Cardiac muscle cell (in vitro differentiated cells and primary cell): ENCODE data around the gene GRK3. TPM values are rescaled to one million over a fixed set of nuclear protein-coding genes. Genes with fewer than 3 reads are reported as not detected.

Source experiments
- DNase-seq, 2 donors: peaks; one replicate each; pipeline versions ENCODE4 v3.0.0 to v3.0.0-alpha.2; 2010 to 2017; ENCODE audit warnings: low read depth in 1 of 2, low spot score in 1 of 2
- H3K27ac ChIP-seq: fragments of 200-600 bp; sonication (generic); 2 replicates; pipeline ENCODE4 v1.5.1; 2016
- H3K27me3 ChIP-seq: fragments of 200-600 bp; sonication (generic); 2 replicates; pipeline ENCODE4 v1.6.0; 2016; ENCODE audit warnings: control low read depth
- H3K36me3 ChIP-seq: fragments of 200-600 bp; sonication (generic); 2 replicates; pipeline ENCODE4 v1.5.1; 2016; ENCODE audit warnings: control low read depth
- H3K4me1 ChIP-seq: fragments of 200-600 bp; sonication (generic); 2 replicates; pipeline ENCODE4 v1.8.1; 2017; ENCODE audit warnings: low read depth, mild to moderate bottlenecking, mixed run types
- H3K4me3 ChIP-seq: fragments of 200-600 bp; sonication (generic); 2 replicates; pipeline ENCODE4 v1.5.1; 2016; ENCODE audit warnings: mild to moderate bottlenecking
- H3K9me3 ChIP-seq: fragments of 200-600 bp; sonication (generic); 2 replicates; pipeline ENCODE4 v1.5.1; 2017; ENCODE audit warnings: low read depth, mild to moderate bottlenecking, control low read depth
- CTCF ChIP-seq: IDR thresholded peaks from 2 replicates; pipeline ENCODE4 v1.5.1; 2012; ENCODE audit warnings: low read depth, mild to moderate bottlenecking, low read length
- polyA plus RNA-seq: library from polyadenylated mRNA; unstranded; fragments of >200 nt; fragmentation: Nextera tagmentation; extraction: Ambion mirVana; gene quantifications from 2 replicates; pipeline ENCODE4 v1.2.1, GENCODE V29; 2016
- total RNA-seq: library from RNA; depleted of rRNA; stranded (reverse); fragments of >200 nt; gene quantifications from 2 replicates; pipeline ENCODE4 v1.2.3, GENCODE V29; 2016

Gene GRK3
- total and polyA plus RNA-seq, 2 experiments from 2014 or later = 5.7 to 10.5 TPM

- Histone ChIP-seq H3K4me1 (peaks cover 9% of the 10 kb centered on the region), H3K9me3 (no peaks in the 10 kb centered on the region)
These were observed 130.7 kb downstream of the GRK3 start for GRCh38 chr22:25695146-25695545.

GRCh38 chr22:25696763-25697162 is 132.3 kb downstream of the GRK3 start:
- Histone ChIP-seq H3K27ac (no peak overlapping the region), H3K27me3 (no peaks in the 10 kb centered on the region), H3K4me1 (peaks cover 25% of the 10 kb centered on the region), H3K9me3 (no peaks in the 10 kb centered on the region), H3K36me3 (peaks cover 3% of the 10 kb centered on the region), H3K4me3 (no peak overlapping the region)
- TF ChIP-seq CTCF = no peak
- no peak for DNase-seq

More at GRCh38 chr22:25695146-25695545, 130.7 kb downstream of the GRK3 start:
- Histone ChIP-seq H3K27me3 (no peaks in the 10 kb centered on the region), H3K27ac (no peak overlapping the region), H3K36me3 (peaks cover 3% of the 10 kb centered on the region), H3K4me3 (no peak overlapping the region)
- no peak for TF ChIP-seq CTCF
- no peak for DNase-seq

GRCh38 chr22:25697181-25697664 is 132.7 kb downstream of the GRK3 start:
- Histone ChIP-seq H3K9me3 (no peaks in the 10 kb centered on the region), H3K27ac (no peak overlapping the region), H3K36me3 (peaks cover 3% of the 10 kb centered on the region), H3K4me3 (no peak overlapping the region), H3K27me3 (no peaks in the 10 kb centered on the region), H3K4me1 (peaks cover 30% of the 10 kb centered on the region)
- TF ChIP-seq CTCF = no peak
- DNase-seq = peak in 1 of 2 donors; percentile 63

GRCh38 chr22:25697978-25698377 is 133.5 kb downstream of the GRK3 start:
- Histone ChIP-seq H3K36me3 (peaks cover 3% of the 10 kb centered on the region), H3K9me3 (no peaks in the 10 kb centered on the region), H3K27ac (no peak overlapping the region), H3K27me3 (no peaks in the 10 kb centered on the region), H3K4me3 (no peak overlapping the region), H3K4me1 (peaks cover 26% of the 10 kb centered on the region)
- no peak for DNase-seq
- TF ChIP-seq CTCF = no peak

DNA sequence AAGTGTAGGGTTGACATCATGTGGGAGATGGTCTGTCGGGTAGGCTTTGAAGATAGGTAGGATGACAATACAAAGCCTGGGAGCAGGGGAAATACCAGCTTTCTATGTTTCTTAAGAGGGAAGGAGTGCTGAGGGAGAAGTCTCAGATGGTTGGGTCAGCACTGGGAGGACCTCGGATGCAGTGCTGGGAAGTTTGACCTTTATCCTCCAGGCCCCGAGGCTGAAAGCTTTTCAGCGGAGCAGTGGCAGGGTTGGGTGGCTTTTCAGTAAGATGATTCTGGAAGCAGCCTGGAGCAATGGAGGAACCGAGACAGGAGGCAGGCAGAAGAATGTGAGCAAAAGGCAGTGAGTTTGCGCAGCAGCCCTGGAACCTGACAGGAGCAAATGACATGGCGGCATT is 134.0 kb downstream of the GRK3 start:
- no peak for DNase-seq
- H3K36me3 ChIP-seq = peaks cover 3% of the 10 kb centered on the region
- peaks cover 21% of the 10 kb centered on the region for H3K4me1 ChIP-seq
- H3K27ac ChIP-seq = no peak overlapping the region
- no peaks in the 10 kb centered on the region for H3K27me3 ChIP-seq
- no peak overlapping the region for H3K4me3 ChIP-seq
- TF ChIP-seq CTCF = no peak
- no peaks in the 10 kb centered on the region for H3K9me3 ChIP-seq

- Histone ChIP-seq H3K4me1 (peaks cover 20% of the 10 kb centered on the region), H3K9me3 (no peaks in the 10 kb centered on the region), H3K27me3 (no peaks in the 10 kb centered on the region), H3K4me3 (no peak overlapping the region), H3K36me3 (peaks cover 3% of the 10 kb centered on the region), H3K27ac (peak overlapping the region; percentile 4)
- TF ChIP-seq CTCF = no peak
- DNase-seq = no peak
These were observed 134.5 kb downstream of the GRK3 start for GRCh38 chr22:25698978-25699377.
